ENCODE measurements around the gene ENPP5. TPM values are rescaled to one million over a fixed set of nuclear protein-coding genes. Genes with fewer than 3 reads are reported as not detected.
"Not testable (repeated sequence)": the region's sequence is repeated elsewhere in the genome, so short reads cannot be mapped to it uniquely, and the experiment has no call there.

Gene ENPP5
- total RNA-seq, 2 donors from 2014 or later = 2.7 to 9.4 TPM

DNA sequence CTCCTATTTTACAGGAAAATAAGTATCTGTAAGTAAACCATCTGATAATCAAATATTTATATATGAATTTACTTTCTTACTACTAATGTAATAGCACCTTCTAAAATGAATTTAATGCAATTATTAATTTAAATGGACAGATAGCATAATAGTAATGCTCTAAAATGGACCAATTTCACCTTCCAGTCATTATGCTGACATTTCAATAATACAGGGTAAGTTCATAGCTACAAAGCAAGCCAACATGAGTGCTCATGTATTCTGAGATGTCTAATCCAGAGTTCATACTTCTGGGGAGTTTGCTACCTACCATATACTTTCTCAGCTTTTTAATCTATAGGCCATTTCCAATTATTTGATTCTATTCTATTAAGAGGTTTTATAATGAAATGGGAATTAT lies 11.6 kb downstream of the ENPP5 start:
- H3K27me3 ChIP-seq (replicated peaks; ENCODE audit: insufficient read depth) = no peaks in the 10 kb centered on the region
- no peak overlapping the region for H3K4me3 ChIP-seq
- H3K9me3 ChIP-seq = no peaks in the 10 kb centered on the region
- no peak overlapping the region for H3K27ac ChIP-seq
- ATAC-seq (ENCODE audit: insufficient number of reproducible peaks, low FRiP score, low read depth) (no peak), DNase-seq (ENCODE audit: low spot score) (no peak)
- no peaks in the 10 kb centered on the region for H3K36me3 ChIP-seq
- H3K4me1 ChIP-seq (ENCODE audit: control insufficient read depth in 1 of 2, low read depth in 2 of 2) = no peaks in the 10 kb centered on the region
- TF ChIP-seq, protein P1, sequence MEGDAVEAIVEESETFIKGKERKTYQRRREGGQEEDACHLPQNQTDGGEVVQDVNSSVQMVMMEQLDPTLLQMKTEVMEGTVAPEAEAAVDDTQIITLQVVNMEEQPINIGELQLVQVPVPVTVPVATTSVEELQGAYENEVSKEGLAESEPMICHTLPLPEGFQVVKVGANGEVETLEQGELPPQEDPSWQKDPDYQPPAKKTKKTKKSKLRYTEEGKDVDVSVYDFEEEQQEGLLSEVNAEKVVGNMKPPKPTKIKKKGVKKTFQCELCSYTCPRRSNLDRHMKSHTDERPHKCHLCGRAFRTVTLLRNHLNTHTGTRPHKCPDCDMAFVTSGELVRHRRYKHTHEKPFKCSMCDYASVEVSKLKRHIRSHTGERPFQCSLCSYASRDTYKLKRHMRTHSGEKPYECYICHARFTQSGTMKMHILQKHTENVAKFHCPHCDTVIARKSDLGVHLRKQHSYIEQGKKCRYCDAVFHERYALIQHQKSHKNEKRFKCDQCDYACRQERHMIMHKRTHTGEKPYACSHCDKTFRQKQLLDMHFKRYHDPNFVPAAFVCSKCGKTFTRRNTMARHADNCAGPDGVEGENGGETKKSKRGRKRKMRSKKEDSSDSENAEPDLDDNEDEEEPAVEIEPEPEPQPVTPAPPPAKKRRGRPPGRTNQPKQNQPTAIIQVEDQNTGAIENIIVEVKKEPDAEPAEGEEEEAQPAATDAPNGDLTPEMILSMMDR (IDR thresholded peaks at IDR 0.05) = no peak

DNA sequence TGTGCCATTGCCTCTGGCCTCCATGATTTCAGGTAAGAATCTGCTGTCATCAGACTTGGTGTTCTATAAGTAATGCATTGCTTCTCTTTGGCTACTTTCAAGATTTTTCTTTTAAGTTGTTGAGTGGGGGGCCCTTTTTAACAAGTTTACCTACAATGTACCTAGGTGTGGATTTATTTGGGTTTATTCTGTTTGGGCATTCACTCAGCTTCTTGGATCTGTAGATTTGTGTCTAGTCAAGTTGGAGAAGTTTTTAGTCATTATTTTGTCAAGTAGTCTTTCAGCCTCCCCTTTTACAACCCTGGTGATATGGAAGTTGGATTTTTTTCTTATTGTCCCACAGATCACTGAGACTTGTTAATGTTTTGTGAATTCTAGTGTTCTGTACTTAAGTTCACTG lies 14.1 kb downstream of the ENPP5 start:
- TF ChIP-seq, protein P1 (IDR thresholded peaks at IDR 0.05) = no peak
- no peak overlapping the region for H3K4me3 ChIP-seq
- no peaks in the 10 kb centered on the region for H3K4me1 ChIP-seq (ENCODE audit: control insufficient read depth in 1 of 2, low read depth in 2 of 2)
- no peaks in the 10 kb centered on the region for H3K36me3 ChIP-seq
- no peaks in the 10 kb centered on the region for H3K9me3 ChIP-seq
- H3K27me3 ChIP-seq (replicated peaks; ENCODE audit: insufficient read depth) = no peaks in the 10 kb centered on the region
- H3K27ac ChIP-seq = no peak overlapping the region
- DNase-seq (ENCODE audit: low spot score) = no peak
- ATAC-seq (ENCODE audit: insufficient number of reproducible peaks, low FRiP score, low read depth) = no peak

DNA sequence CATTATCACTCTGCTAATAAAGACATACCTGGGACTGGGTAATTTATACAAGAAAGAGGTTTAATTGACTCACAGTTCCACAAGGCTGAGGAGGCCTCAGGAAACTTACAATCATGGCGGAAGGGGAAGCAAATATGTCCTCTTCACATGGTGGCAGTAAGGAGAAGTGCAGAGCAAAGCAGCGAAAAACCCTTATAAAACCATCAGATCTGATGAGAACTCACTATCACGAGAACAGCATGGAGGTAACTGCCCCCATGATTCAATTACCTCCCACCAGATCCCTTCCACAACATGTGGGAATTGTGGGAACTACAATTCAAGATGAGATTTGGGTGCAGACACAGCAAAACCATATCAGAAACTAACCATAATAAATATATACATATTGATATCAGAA lies 21.7 kb downstream of the ENPP5 start:
- ATAC-seq (ENCODE audit: insufficient number of reproducible peaks, low FRiP score, low read depth); H3K9me3 ChIP-seq; H3K27me3 ChIP-seq (replicated peaks; ENCODE audit: insufficient read depth); H3K27ac ChIP-seq; DNase-seq (ENCODE audit: low spot score); H3K4me3 ChIP-seq; H3K4me1 ChIP-seq (ENCODE audit: control insufficient read depth in 1 of 2, low read depth in 2 of 2); H3K36me3 ChIP-seq: not testable (repeated sequence)

DNA sequence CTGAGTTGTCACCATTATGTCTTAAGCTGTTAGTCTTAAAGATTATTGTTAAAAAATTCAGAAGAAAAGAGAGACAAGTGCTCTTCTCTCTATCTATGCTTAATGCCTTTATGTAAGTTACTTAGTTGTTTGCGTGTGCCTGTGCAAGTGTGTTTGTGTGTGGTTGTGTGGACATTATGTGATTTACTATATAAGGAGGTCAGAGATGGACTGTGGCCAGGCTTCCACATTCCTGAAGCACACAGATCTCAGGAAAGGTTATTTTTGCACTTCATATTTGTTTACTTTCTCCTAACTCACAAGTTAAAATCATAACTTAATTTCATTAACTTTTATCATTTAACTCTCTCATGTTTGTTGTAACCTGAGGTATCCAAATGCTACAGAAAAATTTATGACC lies 26.5 kb downstream of the ENPP5 start:
- Histone ChIP-seq H3K9me3 (no peaks in the 10 kb centered on the region), H3K27me3 (replicated peaks; ENCODE audit: insufficient read depth) (no peaks in the 10 kb centered on the region), H3K27ac (no peak overlapping the region), H3K4me3 (no peak overlapping the region), H3K36me3 (no peaks in the 10 kb centered on the region), H3K4me1 (ENCODE audit: control insufficient read depth in 1 of 2, low read depth in 2 of 2) (peaks cover 3 to 8% of the 10 kb centered on the region in 2 donors)
- TF ChIP-seq, protein P1 (IDR thresholded peaks at IDR 0.05) = no peak
- DNase-seq (ENCODE audit: low spot score) = no peak
- no peak for ATAC-seq (ENCODE audit: insufficient number of reproducible peaks, low FRiP score, low read depth)

DNA sequence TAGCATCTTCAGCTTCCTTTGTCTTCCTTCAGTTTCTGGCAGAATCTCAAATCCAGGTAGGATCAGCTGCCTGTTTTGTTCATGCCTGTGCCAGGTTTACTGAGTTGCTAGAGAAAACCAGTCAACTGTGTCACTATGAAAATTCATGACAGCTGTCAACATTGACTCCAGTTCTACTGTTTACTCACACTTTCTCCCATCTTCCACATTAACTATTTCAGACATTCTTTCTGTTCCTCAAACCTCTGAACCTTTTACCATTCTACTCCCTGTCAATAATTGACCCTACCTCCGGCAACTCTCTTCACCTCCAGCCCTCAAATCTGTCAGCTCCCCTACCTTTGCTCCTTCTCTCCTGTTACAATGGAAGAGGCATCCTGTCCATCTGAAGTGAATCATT lies 32.5 kb downstream of the ENPP5 start:
- no peaks in the 10 kb centered on the region for H3K36me3 ChIP-seq
- no peak overlapping the region for H3K4me3 ChIP-seq
- TF ChIP-seq, protein P1 (IDR thresholded peaks at IDR 0.05) = no peak
- no peaks in the 10 kb centered on the region for H3K27me3 ChIP-seq (replicated peaks; ENCODE audit: insufficient read depth)
- H3K27ac ChIP-seq = no peak overlapping the region
- no peak for DNase-seq (ENCODE audit: low spot score)
- peaks cover 2 to 6% of the 10 kb centered on the region in 2 donors for H3K4me1 ChIP-seq (ENCODE audit: control insufficient read depth in 1 of 2, low read depth in 2 of 2)
- no peaks in the 10 kb centered on the region for H3K9me3 ChIP-seq
- no peak for ATAC-seq (ENCODE audit: insufficient number of reproducible peaks, low FRiP score, low read depth)

DNA sequence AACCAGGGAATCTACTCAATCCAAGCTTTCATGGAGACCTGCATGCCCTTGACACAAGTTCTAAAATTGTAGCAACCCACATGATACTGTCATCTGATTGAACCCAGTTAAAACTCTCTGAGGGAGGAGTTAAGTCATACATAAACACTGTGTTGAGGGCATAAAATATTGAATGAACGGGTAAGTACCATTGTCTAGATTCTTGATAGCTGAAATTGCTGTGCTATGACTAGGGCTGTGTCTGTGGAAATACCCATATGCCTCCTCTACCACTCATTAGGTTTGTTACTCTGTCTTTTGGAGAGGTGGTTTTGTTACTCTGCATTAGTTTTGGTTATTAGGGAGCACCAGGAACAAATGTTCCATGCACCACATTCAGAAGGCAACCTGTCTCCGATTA lies 33.4 kb downstream of the ENPP5 start:
- H3K36me3 ChIP-seq = no peaks in the 10 kb centered on the region
- DNase-seq (ENCODE audit: low spot score) (no peak), ATAC-seq (ENCODE audit: insufficient number of reproducible peaks, low FRiP score, low read depth) (no peak)
- H3K4me3 ChIP-seq = no peak overlapping the region
- peaks cover 4 to 6% of the 10 kb centered on the region in 2 donors for H3K4me1 ChIP-seq (ENCODE audit: control insufficient read depth in 1 of 2, low read depth in 2 of 2)
- H3K27ac ChIP-seq = no peak overlapping the region
- no peaks in the 10 kb centered on the region for H3K9me3 ChIP-seq
- TF ChIP-seq, protein P1 (IDR thresholded peaks at IDR 0.05) = no peak
- no peaks in the 10 kb centered on the region for H3K27me3 ChIP-seq (replicated peaks; ENCODE audit: insufficient read depth)

All from thoracic aorta (tissue), 2 donors.